ENCODE measurements around the gene DRG1.
"Not testable (repeated sequence)": the region's sequence is repeated elsewhere in the genome, so short reads cannot be mapped to it uniquely, and the experiment has no call there.

Gene DRG1

GRCh38 chr22:31443516-31443915 lies 44.1 kb downstream of the DRG1 start:
- no peak for DNase-seq

GRCh38 chr22:31445642-31446041 lies 46.2 kb downstream of the DRG1 start:
- DNase-seq, result no peak

- DNase-seq, result no peak
These were observed 46.8 kb downstream of the DRG1 start for GRCh38 chr22:31446208-31446607.

- no peak for DNase-seq
These were observed 47.4 kb downstream of the DRG1 start for GRCh38 chr22:31446767-31447166.

- no peak for DNase-seq
These were observed 47.9 kb downstream of the DRG1 start for GRCh38 chr22:31447337-31447736.

GRCh38 chr22:31448382-31448781 lies 49.0 kb downstream of the DRG1 start:
- DNase-seq, result no peak

- no peak for DNase-seq
These were observed 50.1 kb downstream of the DRG1 start for GRCh38 chr22:31449506-31449905.

- DNase-seq, result no peak
These were observed 52.5 kb downstream of the DRG1 start for GRCh38 chr22:31451709-31452571.

GRCh38 chr22:31461699-31462098 lies 62.3 kb downstream of the DRG1 start:
- no peak for DNase-seq

GRCh38 chr22:31465307-31465706 lies 65.9 kb downstream of the DRG1 start:
- DNase-seq, result no peak

- no peak for DNase-seq
These were observed 75.3 kb downstream of the DRG1 start for GRCh38 chr22:31474743-31475142.

GRCh38 chr22:31475800-31476199 lies 76.4 kb downstream of the DRG1 start:
- no peak for DNase-seq

- no peak for DNase-seq
These were observed 77.9 kb downstream of the DRG1 start for GRCh38 chr22:31477329-31477728.

- no peak for DNase-seq
These were observed 81.7 kb downstream of the DRG1 start for GRCh38 chr22:31481129-31481528.

- DNase-seq, result not testable (repeated sequence)
These were observed 83.1 kb downstream of the DRG1 start for GRCh38 chr22:31482470-31482869.

All from KG1 (cell line).